ENCODE results near the gene PRKAB2. TPM values are rescaled to one million over a fixed set of nuclear protein-coding genes. Genes with fewer than 3 reads are reported as not detected.

PRKAB2 gene
- total and polyA plus RNA-seq, 9 of the 15 experiments (the other 6 are each of a cell fraction or from before 2014, with no cell fraction given), result 2.3 to 20.8 (median 7.9) TPM

DNA sequence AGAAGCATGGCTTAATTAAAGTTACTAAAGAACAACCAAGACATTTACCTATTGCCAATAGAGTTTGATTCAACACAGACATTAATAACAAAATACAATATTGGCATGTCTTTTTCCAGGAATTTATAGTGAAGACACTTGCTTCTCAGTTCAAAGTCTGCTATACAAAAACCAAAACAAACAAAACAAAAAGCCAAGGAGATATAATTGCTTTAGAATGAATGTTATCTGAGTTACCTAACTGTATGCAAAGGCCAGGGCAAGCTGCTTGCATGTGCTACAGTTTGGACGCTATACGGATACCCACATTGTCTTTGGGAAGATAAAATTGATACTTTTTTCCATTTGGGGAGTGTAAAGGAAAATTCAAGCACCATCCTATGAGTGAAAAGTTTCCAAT is 39.3 kb upstream of the PRKAB2 start (continued):
- TF ChIP-seq, protein P1, sequence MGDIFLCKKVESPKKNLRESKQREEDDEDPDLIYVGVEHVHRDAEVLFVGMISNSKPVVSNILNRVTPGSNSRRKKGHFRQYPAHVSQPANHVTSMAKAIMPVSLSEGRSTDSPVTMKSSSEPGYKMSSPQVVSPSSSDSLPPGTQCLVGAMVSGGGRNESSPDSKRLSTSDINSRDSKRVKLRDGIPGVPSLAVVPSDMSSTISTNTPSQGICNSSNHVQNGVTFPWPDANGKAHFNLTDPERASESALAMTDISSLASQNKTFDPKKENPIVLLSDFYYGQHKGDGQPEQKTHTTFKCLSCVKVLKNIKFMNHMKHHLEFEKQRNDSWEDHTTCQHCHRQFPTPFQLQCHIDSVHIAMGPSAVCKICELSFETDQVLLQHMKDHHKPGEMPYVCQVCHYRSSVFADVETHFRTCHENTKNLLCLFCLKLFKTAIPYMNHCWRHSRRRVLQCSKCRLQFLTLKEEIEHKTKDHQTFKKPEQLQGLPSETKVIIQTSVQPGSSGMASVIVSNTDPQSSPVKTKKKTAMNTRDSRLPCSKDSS (IDR thresholded peaks at IDR 0.05; ENCODE audit: low read depth, partially characterized antibody), result no peak
- no peak for TF ChIP-seq TARDBP (IDR thresholded peaks at IDR 0.05)

DNA sequence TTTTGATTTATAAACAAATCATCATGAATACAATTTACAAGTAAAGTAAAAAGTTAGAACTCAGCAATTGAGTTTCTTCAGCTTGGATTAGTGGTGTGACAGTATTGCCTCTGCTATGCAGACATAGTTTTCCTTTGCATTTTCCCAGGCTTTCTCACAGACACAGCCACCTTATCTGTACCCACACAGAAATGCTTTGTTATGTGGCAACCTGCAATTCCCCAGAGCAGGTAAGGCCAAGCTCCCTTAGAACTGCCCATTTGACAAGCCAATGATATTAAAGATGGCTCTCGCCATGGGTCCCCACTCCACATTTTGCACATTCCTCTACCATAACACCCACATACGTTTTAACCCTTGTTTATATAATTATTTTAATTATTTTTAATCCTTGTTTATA is 38.7 kb upstream of the PRKAB2 start:
- ChIA-PET CTCF (ENCODE audit: low intra/inter-chr PET ratio) (no interaction called here), POLR2A (interaction anchor here (0.7 kb wide), 1 partner anchor 10 kb away, joined by 3 read pairs; no protein-coding TSS in a partner anchor)
- H4K20me1 ChIP-seq (replicated peaks; ENCODE audit: control insufficient read depth, insufficient read depth, low read length), result no peaks in the 10 kb centered on the region
- no peak overlapping the region for H3K4me3 ChIP-seq
- no peak overlapping the region for H3K4me2 ChIP-seq (ENCODE audit: insufficient read depth, low read length)
- no peak for DNase-seq (ENCODE audit: extremely low read depth in 1 of 4, low spot score in 3 of 4)
- FAIRE-seq, result no peak
- H3K9me1 ChIP-seq (ENCODE audit: control insufficient read depth, insufficient read depth, low read length), result no peaks in the 10 kb centered on the region
- BruUV-seq (replicated peaks), result no TSS peak
- no peak for TF ChIP-seq ZNF76 (CRISPR knock-in tag; IDR thresholded peaks at IDR 0.05; ENCODE audit: borderline replicate concordance)
- no peak for TF ChIP-seq MTA2 (IDR thresholded peaks at IDR 0.05; ENCODE audit: low read depth)
- no peak for TF ChIP-seq KLF16 (IDR thresholded peaks at IDR 0.05)
- H3K79me2 ChIP-seq (ENCODE audit: control insufficient read depth, insufficient read depth, low read length), result no peaks in the 10 kb centered on the region
- peaks cover 5 to 8% of the 10 kb centered on the region in 2 experiments; a peak in 4 of 5 replicates for H3K27me3 ChIP-seq (ENCODE audit: control insufficient read depth in 2 of 2, insufficient read depth in 2 of 2, low read length in 2 of 2)
- WGBS (ENCODE audit: insufficient coverage, low coverage, missing lambda C conversion rate), result 3% methylated on average over 2 of the region's 2 CpGs
- no peak for ATAC-seq
- H2AFZ ChIP-seq (ENCODE audit: low read depth, low read length), result no peak overlapping the region
- H3K9ac ChIP-seq (ENCODE audit: insufficient read depth in 1 of 2, low read depth in 2 of 2, low read length in 2 of 2), result no peak overlapping the region
- H3K4me1 ChIP-seq (replicated peaks in 1 of 2; ENCODE audit: control insufficient read depth in 2 of 2, insufficient read depth in 2 of 2, low read length in 2 of 2), result 0 out of 5 replicates have a peak, but pooled peaks cover 0 to 3% of the 10 kb centered on the region in 2 experiments
- H3K36me3 ChIP-seq (ENCODE audit: control insufficient read depth, insufficient read depth, low read length), result no peaks in the 10 kb centered on the region
- no peak overlapping the region for H3K27ac ChIP-seq (ENCODE audit: extremely low read depth, low read depth, low read length)
- in situ Hi-C loops (cut with MboI) (no loop called here), intact Hi-C loops (cut with micrococcal nuclease) (no loop called here)
- H3K9me3 ChIP-seq (replicated peaks; ENCODE audit: control insufficient read depth, insufficient read depth, low read depth, low read length), result no peaks in the 10 kb centered on the region
